Occipital lobe (tissue), 2 donors: ENCODE data around the gene ZEB2. TPM values are rescaled to one million over a fixed set of nuclear protein-coding genes. Genes with fewer than 3 reads are reported as not detected.

ENCODE experiments used
- DNase-seq: peaks from one replicate; lab custom pipeline; 2025; lab: John Stamatoyannopoulos, UW
- total RNA-seq: library from RNA; depleted of rRNA; stranded (reverse); fragments of >200 nt; gene quantifications from one replicate; pipeline ENCODE4 v1.2.3, GENCODE V29; 2014

ZEB2 gene
- total RNA-seq, 1 donor from 2014 or later = 430 TPM

- no peak for DNase-seq
These were observed 6.4 kb downstream of the ZEB2 start for GRCh38 chr2:144513388-144514101.

- DNase-seq = no peak
These were observed 7.0 kb downstream of the ZEB2 start for GRCh38 chr2:144512891-144513351.

DNA sequence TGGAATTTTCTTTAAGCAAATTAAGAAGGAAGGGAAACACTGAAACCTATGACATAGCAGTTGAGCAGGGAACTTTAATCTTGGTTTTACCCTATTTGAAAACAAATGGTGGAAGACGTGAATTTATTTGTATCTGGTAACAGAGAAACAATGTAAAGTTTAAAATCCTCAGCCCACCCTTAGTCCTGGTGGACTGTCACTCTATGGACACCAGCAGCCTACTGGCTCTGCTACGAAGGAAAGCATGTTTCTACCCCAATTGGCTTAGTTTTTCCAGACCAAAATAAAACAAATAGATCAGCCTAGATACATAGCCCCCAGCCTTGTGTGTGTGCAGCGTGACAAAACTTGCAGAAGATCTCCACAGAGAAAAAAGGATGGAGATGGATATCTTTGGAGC, 7.4 kb downstream of the ZEB2 start:
- DNase-seq = no peak

GRCh38 chr2:144511937-144512336, 8.0 kb downstream of the ZEB2 start:
- DNase-seq = no peak

DNA sequence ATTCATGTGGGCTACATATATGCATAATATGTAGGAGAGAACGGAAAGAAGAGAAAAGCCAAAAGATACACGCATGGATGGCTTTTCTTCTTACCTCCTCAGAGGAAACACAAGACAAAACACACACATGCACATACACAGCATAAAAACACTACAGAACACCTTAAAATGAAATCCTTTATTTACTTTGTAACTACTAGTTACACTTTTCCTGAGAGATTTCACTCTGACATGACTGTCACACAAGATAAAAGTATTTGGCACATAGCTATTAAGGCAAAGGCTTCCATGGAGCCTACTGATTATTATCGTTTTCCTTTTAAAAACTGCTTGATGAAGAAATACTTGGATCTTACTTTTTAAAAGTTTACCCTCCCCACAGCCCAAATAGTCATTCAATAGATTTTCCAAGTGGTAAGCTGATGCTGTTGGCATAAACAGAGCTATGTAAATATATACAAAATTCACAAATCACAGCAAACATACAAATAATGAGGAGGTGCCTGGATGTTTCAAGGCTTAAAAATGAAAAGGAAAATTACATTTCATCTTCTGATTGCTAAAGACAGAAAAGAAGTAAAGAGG, 8.6 kb downstream of the ZEB2 start:
- no peak for DNase-seq

GRCh38 chr2:144510294-144510991, 9.5 kb downstream of the ZEB2 start:
- no peak for DNase-seq

DNA sequence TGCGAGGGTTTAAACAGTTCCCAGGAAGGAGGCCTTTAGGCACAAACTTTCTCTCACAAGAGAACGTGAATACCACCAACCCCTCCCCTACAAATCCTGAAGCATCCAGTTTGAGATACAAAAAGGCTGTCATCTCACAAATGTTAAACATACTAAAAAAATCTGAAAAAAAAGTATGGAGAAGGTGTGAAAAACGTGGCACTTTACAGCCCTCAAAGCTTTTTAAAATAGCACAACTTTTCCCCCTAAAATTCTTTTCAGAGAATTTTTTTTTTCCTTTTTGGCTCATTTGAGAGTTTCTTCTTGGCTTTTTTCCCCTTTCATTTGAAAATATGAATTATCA, 10.1 kb downstream of the ZEB2 start:
- DNase-seq = no peak

- no peak for DNase-seq
These were observed 10.7 kb downstream of the ZEB2 start for GRCh38 chr2:144509001-144509878.

- peak; percentile 56 for DNase-seq
These were observed 11.6 kb downstream of the ZEB2 start for GRCh38 chr2:144508172-144508851.

GRCh38 chr2:144507441-144508171, 12.3 kb downstream of the ZEB2 start:
- DNase-seq = no peak

- no peak for DNase-seq
These were observed 14.6 kb downstream of the ZEB2 start for GRCh38 chr2:144505245-144505831.

GRCh38 chr2:144504218-144504641, 15.7 kb downstream of the ZEB2 start:
- DNase-seq = no peak

DNA sequence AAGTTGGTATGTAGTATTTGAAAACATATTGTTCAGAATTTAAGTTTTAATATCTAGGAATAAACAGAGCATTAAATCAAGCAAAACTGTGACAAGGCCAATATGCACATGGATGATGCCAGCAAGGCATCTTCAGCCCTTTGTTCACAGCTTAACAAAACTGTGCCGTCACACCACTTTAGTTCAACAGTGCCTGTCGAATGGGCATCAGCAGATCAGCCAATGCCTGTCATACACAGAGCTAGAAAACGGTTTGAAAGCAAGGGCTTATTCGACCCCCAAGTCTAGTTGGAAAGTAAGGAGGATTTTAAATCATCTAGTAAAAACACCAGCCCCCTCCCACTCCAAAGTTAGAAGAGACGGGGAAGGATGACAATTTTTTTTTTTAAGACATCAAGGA, 16.7 kb downstream of the ZEB2 start:
- DNase-seq = no peak

DNA sequence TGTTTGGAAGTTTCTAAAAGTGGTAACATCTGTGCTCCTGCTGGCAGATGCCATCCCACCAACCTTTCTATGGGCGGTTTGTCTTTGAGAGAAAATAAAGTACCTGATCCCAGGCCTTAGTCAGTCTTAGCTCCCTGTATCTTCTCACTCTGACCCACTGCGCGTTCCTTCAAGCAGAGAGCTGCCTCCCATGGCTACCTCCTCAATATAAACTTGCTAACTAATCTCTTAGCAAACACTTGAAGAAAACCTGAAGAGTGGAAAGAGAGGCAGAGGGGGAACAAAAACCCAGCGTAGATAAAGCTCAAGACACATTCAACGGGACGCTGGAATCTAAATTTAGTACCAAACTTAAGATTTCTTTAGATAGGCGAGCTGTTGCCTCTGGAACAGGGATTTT, 17.6 kb downstream of the ZEB2 start:
- no peak for DNase-seq

- DNase-seq = no peak
These were observed 18.3 kb downstream of the ZEB2 start for GRCh38 chr2:144501627-144502026.

- no peak for DNase-seq
These were observed 18.8 kb downstream of the ZEB2 start for GRCh38 chr2:144501118-144501517.

DNA sequence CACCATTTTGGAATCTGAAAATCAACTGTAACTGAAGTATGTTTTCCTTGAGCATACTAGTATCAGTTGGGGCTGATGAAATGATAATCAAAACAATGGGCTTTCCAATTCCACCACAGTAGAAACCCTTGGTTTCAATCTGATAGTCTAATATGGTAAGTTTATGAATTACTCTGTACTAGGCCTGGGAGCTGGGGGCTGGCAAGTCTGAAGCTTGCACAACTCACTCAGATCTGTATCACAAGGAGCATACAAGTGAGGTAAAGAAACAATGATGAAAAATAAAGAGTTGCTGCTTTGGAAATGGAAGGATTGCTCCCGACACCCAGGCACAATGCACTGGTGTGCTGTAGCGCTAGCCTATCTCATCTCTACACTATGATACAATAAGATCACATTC, 19.4 kb downstream of the ZEB2 start:
- DNase-seq = no peak

DNA sequence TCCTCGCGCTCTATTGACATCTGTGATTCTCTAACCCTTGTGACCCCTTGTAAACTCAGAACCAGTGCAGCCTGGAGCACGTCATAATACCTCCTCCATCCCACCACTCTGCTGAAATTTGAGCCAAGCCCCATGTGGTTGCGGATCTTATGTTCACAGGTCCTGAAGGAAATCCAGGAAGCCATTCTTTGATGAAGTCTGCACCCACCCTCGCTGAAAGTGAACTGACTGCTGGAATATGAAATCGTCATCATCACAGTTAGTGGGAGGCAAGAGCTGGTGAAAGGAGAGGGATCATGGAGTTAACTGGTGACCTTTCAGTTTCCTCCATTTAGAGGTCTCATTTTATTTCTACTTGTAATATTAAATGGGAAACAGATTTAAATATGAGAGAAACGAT, 21.6 kb downstream of the ZEB2 start:
- no peak for DNase-seq

- no peak for DNase-seq
These were observed 22.8 kb downstream of the ZEB2 start for GRCh38 chr2:144496977-144497598.
